Germinal center (tissue), 1 donor: ENCODE measurements around the gene PPM1M.

ENCODE experiments used
- DNase-seq: peaks from one replicate; pipeline ENCODE4 v3.0.0; 2012; ENCODE audit warnings: mixed read lengths, low spot score

Gene PPM1M, protein sequence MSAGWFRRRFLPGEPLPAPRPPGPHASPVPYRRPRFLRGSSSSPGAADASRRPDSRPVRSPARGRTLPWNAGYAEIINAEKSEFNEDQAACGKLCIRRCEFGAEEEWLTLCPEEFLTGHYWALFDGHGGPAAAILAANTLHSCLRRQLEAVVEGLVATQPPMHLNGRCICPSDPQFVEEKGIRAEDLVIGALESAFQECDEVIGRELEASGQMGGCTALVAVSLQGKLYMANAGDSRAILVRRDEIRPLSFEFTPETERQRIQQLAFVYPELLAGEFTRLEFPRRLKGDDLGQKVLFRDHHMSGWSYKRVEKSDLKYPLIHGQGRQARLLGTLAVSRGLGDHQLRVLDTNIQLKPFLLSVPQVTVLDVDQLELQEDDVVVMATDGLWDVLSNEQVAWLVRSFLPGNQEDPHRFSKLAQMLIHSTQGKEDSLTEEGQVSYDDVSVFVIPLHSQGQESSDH

DNA sequence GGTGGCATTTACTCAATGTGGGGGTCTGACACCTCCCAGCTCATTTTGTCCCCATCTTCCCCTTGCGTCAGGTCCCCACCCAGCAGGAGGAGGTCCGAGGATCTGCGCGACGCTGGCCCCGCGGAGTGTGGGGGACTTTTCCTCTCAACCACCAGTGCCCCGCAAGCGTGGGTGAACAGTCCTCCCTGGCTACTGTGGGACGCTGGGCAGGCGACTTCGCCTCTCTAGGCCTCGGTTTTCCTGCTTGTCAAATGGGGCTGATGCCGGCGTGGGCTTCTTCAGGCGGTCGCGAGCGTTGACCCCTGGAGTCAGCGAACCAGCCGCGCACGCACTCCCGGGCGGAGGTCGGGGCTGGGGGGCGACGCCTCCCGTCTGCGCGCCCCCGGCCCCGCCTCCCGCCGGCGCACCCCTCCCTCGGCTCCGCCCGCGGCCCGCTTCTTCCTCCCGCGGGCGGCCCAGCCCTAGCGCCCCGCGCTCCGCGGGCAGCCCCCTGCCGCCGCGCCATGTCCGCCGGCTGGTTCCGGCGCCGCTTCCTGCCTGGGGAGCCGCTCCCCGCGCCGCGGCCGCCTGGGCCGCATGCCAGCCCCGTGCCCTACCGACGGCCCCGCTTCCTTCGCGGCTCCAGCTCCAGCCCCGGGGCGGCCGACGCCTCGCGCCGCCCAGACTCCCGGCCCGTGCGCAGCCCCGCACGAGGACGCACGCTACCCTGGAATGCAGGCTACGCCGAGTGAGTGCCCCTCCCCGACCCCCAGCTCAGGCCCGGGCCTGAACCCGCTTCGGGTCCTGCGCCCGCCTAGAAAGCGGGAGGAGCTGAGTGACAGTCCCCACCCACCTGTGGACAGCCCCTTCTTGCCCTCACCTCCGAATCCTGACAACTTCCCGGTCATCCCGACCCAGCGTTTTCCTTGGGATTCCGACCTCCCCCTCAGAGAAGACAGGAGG is at the start of gene PPM1M:
Gene PPM1M, plus strand, starts transcription at position 438 of the 942 bp plus-strand sequence. Its CDS starts 66 bp downstream, at position 504.
- DNase-seq, result peak; percentile 76

DNA sequence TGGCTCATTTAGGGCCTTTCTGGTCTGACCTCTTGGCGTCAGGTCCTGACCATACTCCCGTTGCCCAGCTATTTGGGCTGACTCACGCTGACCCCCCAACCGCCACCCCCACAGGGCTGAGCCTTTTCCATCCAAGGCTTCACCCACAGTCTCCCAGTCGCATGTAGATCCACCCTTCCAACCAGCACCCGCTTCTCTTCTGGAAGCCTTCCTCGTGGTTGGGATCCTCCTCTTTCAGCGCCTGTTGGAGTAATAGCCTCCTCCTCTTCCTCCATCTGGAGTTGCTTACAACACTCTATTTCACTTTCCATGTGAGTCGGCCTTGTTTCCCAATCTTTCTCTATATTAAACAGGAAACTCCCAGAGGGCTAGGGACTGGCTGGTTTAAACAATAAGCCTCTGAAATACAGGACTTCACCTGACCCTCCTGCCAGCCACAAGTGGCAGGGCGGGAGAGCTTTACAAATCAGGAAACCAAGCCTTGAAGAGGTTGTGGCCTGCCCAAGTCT is 49.7 kb upstream of the PPM1M start:
- DNase-seq, result no peak

DNA sequence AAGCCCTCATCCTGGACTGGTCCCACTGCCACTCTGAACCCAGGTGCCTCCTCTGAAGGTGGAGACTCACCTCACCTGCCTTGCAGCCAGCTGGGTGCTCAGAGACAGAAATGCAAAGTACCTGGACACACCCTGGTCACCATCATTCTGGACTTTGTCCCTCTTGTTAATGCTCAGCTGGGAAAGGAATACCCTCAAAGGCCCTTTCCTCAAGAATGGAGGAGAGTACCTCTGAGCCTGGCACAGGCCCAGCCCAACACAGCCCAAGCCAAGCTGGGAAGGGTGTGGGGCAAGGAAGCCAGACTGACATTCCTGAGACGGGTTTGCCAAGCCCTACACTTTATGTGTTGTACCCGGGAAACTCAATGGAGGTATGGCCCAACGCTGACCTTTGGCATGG is 48.6 kb upstream of the PPM1M start:
- no peak for DNase-seq

DNA sequence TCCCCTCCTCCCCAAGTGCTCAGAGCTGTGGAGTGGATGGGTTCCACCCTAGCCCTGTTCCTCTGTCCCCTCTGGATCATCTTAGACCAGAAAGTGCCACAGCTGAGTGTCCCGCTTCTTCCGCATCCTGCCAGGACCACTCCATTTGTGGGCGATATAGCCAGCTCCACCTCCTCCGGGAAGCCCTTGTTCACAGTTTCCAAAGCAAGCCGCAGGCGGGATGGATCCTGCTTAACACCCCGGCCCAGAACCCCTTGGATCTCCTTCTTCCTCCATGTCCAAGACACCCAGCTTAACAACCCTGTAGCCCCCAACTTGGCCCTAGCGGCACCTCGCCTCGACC is 48.1 kb upstream of the PPM1M start:
- DNase-seq, result no peak

DNA sequence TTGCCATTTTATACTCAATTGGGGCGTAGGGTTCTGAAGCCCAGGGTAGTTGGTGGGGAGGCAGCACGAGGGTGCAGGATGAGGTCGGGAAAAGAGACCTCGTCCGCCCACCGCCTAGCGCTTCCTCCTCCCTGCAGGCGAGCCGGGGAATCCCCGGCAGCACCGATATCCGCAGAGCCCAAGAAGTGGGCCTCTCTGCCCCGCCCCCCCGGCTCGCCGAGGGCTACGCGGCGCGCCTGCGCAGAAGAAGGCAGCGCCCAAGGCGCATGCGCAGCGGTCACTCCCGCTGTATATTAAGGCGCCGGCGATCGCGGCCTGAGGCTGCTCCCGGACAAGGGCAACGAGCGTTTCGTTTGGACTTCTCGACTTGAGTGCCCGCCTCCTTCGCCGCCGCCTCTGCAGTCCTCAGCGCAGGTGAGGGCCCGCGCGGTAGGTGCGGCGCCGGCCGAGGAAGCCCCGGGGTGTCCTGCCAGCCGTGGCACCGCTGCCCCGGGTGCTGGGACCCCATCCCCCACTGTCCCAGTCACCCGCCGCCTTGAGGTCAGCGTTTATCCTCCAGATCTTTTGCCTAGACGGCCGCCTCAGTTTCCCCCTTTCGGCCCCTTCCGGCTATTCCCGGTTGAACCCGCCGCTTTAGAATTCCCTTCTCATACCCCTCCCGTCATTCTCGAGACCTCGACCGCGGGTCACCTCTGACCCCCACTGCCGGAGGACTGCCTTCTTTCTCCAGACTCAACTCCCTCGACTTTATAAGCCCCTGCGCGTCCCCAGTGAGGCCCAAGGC is 47.5 kb upstream of the PPM1M start, which contains the start of gene ALAS1:
Gene ALAS1, plus strand, starts transcription at position 319 of the 784 bp plus-strand sequence. CDS start 1,082 bp downstream, outside the sequence.
- DNase-seq, result peak; percentile 97

DNA sequence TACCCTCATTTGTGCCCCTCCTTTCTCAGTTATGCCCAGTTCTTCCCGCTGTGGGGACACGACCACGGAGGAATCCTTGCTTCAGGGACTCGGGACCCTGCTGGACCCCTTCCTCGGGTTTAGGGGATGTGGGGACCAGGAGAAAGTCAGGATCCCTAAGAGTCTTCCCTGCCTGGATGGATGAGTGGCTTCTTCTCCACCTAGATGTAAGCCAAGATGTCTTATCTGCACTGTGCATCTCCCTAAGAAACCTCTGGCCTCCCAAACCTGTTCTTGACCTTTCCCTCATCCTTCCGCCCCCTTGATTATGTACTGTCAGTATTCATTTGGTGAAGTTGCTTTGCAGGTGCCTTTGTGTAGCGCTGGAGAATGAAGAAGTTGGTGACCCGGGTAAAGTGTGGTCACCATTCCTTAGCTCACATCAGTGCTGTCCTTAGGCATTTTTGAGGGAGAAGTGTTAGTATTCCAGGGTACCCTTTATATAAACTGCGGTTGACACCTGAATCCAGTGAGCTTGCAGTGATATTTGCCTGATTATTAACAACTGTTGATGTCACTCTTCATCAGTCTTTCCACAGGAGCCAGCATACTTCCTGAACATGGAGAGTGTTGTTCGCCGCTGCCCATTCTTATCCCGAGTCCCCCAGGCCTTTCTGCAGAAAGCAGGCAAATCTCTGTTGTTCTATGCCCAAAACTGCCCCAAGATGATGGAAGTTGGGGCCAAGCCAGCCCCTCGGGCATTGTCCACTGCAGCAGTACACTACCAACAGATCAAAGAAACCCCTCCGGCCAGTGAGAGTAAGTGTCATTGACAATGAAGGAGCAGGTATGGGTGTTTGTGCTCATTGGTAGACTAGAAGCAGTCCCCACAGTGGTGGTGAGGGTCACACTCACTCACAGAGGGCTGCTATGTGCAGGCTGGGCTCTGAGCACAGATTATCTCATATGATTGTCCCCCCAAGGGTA is 46.6 kb upstream of the PPM1M start:
- DNase-seq, result no peak

DNA sequence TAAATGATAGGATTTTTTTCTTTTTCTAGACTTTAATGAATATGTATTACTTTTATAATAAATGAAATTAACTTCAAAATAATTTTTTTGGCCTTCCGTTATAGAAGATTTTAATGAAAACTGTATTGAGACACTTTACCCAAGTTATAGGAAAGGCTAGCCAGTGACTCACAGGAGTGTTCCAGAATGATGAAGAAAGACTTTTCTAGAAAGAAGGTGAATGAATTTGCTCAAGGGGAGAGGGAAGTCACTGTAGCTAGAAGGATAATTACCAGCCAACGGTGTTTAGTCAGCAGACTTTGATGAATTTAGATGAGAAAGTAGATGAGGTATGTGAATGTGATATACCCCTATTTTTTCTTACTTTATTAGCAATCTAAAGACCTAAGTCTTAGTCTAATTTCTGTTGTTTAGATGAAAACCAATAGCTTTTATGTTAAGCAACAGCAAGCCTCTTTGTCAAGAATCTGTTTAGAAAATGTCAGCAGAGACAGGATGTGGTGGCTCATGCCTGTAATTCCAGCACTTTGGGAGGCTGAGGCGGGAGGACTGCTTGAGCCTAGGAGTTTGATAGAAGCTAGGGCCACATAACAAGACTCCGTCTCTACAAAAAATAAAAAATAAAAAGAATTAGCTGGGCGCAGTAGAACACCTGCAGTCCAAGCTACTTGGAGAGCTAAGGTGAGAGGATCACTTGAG is 44.4 kb upstream of the PPM1M start:
- DNase-seq, result no peak

DNA sequence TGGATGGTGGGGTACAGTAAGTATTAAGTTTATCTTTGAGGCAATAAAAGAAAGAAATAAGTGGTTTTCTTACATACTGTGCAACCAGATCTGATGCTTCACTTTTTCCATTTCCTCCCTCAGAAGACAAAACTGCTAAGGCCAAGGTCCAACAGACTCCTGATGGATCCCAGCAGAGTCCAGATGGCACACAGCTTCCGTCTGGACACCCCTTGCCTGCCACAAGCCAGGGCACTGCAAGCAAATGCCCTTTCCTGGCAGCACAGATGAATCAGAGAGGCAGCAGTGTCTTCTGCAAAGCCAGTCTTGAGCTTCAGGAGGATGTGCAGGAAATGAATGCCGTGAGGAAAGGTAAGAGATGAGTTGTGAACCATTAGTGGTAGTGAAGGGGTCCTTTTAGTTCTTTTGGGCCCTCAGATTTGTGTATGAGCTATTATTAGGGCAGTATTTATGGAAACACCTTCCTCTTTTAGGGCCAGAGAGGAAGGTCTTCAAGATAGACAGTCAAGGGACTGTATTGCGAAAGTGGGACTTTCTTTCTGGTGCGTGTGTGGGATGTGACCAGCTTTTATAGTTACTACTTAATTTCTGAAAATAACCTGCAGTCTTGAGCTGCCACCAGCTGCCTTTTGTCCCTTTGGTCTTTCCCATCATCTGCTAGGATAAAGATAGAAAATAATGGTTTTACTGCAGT is 43.0 kb upstream of the PPM1M start:
- DNase-seq, result no peak

DNA sequence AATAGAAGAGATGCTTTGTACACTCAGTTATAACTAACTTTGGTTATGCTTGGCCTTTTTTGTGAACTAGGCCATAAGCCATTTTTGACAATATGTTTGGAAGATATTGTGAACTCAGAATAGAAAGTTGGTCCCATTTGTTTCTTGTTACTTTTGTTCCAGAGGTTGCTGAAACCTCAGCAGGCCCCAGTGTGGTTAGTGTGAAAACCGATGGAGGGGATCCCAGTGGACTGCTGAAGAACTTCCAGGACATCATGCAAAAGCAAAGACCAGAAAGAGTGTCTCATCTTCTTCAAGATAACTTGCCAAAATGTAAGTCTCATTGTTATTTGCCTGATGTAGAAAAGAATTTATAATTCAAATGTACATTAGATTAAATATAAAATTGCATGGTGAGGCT is 41.9 kb upstream of the PPM1M start:
- no peak for DNase-seq

DNA sequence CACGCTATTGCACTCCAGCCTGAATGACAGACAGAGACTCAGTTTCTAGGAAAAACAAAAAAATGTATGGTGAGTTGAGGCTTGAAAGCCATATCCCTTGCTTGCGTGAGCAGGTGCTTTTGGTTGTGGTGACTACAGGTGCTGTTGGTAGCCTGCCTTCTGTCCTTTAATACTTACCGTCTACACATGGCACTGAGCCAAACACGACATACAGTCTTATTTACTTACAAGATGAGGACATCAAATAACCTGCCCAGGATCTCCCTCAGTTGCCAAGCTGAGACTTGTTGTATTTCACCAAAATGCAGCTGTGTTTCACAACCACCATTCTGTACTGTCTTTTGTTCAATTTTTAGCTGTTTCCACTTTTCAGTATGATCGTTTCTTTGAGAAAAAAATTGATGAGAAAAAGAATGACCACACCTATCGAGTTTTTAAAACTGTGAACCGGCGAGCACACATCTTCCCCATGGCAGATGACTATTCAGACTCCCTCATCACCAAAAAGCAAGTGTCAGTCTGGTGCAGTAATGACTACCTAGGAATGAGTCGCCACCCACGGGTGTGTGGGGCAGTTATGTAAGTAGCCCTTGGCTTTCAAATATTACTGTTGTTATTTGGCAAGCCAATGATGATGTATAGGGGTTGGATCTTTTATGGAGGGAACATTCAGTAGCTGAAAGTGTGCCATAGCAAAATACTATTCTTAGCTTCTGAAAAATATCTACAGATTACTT is 41.1 kb upstream of the PPM1M start:
- DNase-seq, result no peak

DNA sequence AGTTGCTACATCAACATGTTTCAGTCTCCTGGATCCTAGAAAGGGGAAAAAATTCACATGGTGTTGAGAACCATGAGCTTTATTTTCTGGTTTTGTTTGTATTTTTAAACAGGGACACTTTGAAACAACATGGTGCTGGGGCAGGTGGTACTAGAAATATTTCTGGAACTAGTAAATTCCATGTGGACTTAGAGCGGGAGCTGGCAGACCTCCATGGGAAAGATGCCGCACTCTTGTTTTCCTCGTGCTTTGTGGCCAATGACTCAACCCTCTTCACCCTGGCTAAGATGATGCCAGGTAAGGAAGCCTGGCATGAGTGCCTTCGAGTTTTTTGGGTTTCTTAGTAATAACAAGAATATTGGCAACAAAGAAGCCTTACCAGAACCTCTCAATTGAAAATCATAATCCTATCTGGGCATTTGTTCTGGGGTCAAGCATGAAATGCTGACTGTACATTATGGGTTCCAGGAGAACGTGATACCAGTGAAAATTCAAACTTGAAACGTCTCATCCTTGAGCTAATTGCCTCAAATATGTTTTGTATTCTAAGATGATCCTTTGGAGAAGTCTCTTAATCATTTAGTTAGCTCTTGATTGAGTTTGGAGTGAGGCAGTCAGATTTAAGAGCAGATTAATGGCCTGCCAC is 39.7 kb upstream of the PPM1M start:
- DNase-seq, result no peak

DNA sequence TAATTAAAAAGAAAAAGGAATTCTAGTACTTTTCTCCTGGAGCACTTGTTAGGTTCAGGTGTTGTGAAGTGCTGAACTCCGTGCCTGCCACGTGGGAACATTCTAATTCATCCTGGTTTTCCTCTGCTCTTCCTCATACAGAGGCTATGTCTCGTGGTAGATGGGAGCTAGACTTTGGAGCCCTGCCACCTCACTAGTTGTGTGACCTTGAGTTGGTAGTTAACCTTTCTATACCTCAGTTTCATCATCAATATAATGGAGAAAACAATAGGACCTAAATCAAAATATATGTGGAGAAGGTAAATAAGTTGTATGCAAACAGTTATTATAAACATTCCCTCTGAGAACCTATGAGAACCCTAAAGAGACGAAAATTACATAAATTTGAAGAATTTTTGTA is 37.0 kb upstream of the PPM1M start:
- no peak for DNase-seq

DNA sequence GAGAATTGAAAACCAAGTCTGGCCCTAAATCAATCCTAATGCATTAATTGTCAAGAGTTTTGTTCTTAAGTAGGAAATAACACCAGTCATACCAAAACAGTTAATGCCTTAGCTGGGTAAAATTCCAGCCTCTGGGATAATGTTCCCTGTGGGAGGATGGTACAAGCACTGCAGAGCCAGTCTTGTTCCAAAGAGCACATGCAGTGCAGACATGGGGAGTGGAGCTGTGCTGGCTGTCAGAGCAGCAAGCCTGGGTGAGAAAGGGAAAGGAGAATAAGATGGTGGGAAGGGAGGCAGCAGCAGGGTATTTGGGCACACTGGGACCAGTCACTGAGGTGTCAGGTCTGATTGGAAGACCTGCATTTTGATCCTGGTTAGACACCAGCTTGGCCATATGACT is 35.5 kb upstream of the PPM1M start:
- DNase-seq, result no peak

DNA sequence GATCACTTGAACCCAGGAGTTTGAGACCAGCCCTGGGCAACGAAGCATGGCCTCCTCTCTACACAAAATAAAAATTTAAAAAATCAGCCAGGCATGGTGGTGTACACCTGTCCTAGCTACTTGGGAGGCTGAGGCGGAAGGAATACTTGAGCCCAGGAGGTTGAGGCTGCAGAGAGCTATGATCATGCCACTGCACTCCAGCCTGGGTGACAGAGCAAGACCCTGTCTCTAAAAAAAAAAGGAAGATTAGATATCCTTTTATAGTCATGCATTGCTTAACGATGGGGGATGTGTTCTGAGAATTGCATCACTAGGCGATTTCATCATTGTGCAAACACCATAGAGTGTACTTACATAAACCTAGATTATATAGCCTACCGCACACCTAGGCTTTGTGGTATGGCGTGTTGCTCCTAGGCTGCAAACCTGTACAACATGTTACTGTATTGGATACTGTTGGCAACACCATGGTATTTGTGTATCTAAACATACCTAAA is 35.0 kb upstream of the PPM1M start:
- no peak for DNase-seq

DNA sequence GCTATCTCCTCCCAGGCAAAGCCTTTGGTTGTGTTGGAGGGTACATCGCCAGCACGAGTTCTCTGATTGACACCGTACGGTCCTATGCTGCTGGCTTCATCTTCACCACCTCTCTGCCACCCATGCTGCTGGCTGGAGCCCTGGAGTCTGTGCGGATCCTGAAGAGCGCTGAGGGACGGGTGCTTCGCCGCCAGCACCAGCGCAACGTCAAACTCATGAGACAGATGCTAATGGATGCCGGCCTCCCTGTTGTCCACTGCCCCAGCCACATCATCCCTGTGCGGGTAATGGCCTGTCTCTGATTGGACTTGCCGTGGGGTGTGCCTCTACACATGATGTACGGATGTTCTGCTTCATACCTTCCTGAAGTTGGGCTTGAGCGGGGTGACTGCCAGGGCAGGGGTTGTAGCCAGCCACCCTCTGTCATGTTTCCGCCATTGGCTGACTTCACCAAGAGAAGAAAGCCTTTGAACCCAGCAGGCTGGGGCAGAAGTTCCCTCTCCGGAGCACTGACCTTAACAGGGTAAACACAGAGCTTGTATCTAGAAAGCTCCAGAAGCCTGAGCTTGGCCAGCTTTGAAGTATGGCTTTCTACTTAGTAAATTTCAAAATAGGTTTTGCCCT is 34.2 kb upstream of the PPM1M start:
- DNase-seq, result no peak

DNA sequence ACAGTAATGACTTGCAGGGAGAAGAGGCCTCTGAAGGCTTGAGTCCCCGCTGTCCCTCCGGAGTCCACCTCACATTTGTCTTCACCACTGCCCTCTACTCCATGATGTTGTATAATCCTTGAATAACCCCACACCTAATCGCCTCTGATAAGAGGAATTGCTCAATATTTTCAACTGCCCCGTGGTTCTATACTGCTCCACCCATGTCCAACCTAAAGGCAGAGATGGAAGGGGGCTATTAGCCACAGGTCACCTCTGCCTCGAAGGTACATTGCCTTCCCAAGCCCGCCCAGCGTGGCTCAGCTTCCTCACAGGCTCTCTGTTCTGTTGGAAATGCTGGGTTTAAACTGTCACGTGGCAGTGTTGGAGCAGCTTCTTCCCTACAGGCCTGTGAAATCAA is 32.6 kb upstream of the PPM1M start:
- DNase-seq, result no peak

DNA sequence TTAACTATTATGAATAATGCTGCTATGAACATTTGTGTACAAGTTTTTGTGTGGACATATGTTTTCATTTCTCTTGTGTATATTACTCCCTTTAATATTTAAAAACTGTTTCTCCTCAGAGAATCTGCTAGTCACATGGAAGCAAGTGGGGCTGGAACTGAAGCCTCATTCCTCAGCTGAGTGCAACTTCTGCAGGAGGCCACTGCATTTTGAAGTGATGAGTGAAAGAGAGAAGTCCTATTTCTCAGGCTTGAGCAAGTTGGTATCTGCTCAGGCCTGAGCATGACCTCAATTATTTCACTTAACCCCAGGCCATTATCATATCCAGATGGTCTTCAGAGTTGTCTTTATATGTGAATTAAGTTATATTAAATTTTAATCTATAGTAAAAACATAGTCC is 31.7 kb upstream of the PPM1M start:
- DNase-seq, result no peak

DNA sequence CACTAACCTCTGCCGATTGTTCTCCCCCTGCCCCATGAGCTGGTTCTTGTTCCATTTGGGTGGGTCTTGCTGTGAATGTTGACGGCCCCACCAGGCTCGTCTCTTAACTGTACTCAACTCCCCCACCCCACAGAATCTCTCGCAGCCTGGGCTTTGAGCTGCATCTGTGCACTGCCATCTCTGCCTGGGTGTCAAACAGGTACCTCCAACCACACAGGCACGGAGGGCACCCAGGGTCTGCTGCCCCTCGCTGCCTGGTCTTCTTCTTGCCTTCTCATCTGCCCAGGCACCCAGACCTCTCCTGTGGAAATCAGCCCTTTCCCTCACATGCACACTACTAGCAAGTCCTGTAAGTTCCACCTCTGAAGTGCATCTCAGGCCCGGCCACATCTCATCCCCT is 30.2 kb upstream of the PPM1M start:
- DNase-seq, result no peak
